ENCODE data around the gene SARNP.
A peak's percentile ranks its signal among the peaks of the same experiment; 100 is the strongest.
"Not testable (repeated sequence)": the region's sequence is repeated elsewhere in the genome, so short reads cannot be mapped to it uniquely, and the experiment has no call there.

The SARNP gene

GRCh38 chr12:55817345-55818139 is at the start of gene SARNP, which contains the start of gene ORMDL2:
Gene SARNP, minus strand, starts transcription at chr12:55817724. Its CDS starts 23 bp downstream, at chr12:55817701.
Gene ORMDL2, plus strand, starts transcription at chr12:55818041. Its CDS starts 959 bp downstream, at chr12:55819000.
- DNase-seq: peak; percentile 100

GRCh38 chr12:55866454-55867004 is 49.0 kb upstream of the SARNP start:
- DNase-seq: not testable (repeated sequence)

- no peak for DNase-seq
Measured at GRCh38 chr12:55865327-55865726, 47.8 kb upstream of the SARNP start.

- not testable (repeated sequence) for DNase-seq
Measured at GRCh38 chr12:55862931-55863330, 45.4 kb upstream of the SARNP start.

GRCh38 chr12:55862286-55862685 is 44.8 kb upstream of the SARNP start:
- no peak for DNase-seq

- DNase-seq: no peak
Measured at GRCh38 chr12:55861871-55862270, 44.3 kb upstream of the SARNP start.

GRCh38 chr12:55861396-55861795 is 43.9 kb upstream of the SARNP start:
- DNase-seq: no peak

- no peak for DNase-seq
Measured at GRCh38 chr12:55852740-55853139, 35.2 kb upstream of the SARNP start.

GRCh38 chr12:55850893-55851292 is 33.4 kb upstream of the SARNP start:
- no peak for DNase-seq

- no peak for DNase-seq
Measured at GRCh38 chr12:55850401-55850800, 32.9 kb upstream of the SARNP start.

GRCh38 chr12:55849616-55850343 is 32.3 kb upstream of the SARNP start:
- DNase-seq: no peak

GRCh38 chr12:55847603-55848291 is 30.2 kb upstream of the SARNP start:
- DNase-seq: peak; percentile 39

GRCh38 chr12:55847033-55847432 is 29.5 kb upstream of the SARNP start:
- no peak for DNase-seq

- DNase-seq: no peak
Measured at GRCh38 chr12:55845785-55846496, 28.4 kb upstream of the SARNP start.

- no peak for DNase-seq
Measured at GRCh38 chr12:55845361-55845760, 27.8 kb upstream of the SARNP start.

- DNase-seq: no peak
Measured at GRCh38 chr12:55844961-55845360, 27.4 kb upstream of the SARNP start.

- no peak for DNase-seq
Measured at GRCh38 chr12:55843431-55843830, 25.9 kb upstream of the SARNP start.

- no peak for DNase-seq
Measured at GRCh38 chr12:55842681-55843429, 25.3 kb upstream of the SARNP start, which contains the start of gene MMP19. Gene MMP19, minus strand, starts transcription at chr12:55842936. Its CDS starts 106 bp downstream, at chr12:55842830.

- DNase-seq: no peak
Measured at GRCh38 chr12:55840581-55841351, 23.2 kb upstream of the SARNP start.

- no peak for DNase-seq
Measured at GRCh38 chr12:55839345-55840140, 22.0 kb upstream of the SARNP start.

All from kidney glomerular epithelial cell (primary cell).